HK-2 (cell line): ENCODE results near the gene FSTL3.
A peak's percentile ranks its signal among the peaks of the same experiment; 100 is the strongest.
"Not testable (repeated sequence)": the region's sequence is repeated elsewhere in the genome, so short reads cannot be mapped to it uniquely, and the experiment has no call there.

Experiments
- DNase-seq: peaks from one replicate; pipeline ENCODE4 v3.0.0-alpha.2; 2018; ENCODE audit not compliant: unreplicated experiment

The FSTL3 gene

DNA sequence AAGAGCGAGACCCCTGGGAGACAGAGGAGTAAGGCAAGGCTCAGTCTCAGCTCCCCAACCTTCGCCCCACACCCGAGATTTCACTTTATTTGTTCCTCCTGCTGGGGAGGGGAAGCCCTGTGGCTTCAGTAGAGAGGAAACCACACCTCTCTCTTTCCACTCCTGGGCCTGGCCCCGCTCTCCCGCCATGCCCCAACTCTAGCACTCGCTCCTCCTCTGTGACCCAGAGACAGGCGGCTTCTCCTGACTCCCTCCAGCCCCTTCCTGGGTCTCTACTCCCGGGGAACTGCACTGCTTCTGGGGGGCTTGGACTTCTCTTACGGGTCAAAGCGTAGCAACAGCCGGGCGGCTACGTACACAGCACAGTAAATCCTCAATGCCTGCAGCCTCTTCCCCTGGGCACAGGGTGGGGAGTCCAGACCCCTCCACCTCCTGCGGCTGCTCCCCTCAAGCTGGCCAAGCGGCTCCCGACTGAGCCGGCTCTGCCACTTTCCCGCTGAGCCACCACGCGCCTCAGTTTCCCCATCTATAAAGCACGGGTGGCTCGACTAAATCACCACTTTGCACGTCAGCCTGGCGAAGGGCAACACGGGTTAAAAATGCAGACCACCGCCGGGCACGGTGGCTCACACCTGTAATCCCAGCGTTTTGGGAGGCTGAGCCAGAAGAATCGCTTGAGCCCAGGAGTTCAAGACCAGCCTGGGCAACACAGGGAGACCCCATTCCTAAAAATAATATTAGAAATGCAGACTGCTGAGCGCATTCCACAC lies 14.6 kb upstream of the FSTL3 start:
- no peak for DNase-seq

DNA sequence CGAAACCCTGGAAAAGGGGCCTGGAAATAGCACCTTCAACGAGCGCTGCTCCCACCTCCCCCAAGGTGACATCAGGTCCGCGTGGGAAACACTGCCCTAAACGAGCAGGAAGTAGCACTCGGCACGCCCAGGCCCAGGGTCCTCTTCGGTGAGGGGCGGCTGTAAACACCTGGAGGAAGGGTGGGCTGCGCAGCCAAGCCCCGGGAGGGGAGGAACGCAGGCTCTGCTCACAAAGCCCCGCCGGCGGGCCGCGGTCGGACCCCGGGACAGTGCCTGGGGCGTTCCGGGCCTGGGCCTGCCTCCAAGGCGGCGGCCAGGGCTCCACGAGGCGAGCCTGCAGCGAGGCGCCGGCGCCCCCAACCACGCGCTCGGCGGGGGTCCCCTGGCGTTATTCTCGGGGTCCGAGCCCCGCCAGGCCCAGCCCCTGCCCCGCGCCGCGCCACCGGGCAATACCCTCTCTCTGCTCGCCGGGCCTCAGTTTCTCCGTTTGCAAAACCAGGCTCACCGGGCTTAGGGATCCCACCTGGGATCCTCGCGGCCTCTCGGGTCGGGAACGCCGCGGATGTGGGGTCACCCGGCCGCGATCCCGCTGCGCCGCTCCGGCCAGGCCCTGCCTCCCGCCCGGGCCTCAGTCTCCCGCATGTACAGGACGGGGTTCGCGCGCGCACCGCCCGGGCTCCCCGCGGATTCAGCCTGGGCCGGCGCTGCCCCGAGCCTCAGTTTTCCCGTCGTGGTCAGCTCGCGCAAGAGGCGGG lies 13.8 kb upstream of the FSTL3 start:
- peak; percentile 61 for DNase-seq

DNA sequence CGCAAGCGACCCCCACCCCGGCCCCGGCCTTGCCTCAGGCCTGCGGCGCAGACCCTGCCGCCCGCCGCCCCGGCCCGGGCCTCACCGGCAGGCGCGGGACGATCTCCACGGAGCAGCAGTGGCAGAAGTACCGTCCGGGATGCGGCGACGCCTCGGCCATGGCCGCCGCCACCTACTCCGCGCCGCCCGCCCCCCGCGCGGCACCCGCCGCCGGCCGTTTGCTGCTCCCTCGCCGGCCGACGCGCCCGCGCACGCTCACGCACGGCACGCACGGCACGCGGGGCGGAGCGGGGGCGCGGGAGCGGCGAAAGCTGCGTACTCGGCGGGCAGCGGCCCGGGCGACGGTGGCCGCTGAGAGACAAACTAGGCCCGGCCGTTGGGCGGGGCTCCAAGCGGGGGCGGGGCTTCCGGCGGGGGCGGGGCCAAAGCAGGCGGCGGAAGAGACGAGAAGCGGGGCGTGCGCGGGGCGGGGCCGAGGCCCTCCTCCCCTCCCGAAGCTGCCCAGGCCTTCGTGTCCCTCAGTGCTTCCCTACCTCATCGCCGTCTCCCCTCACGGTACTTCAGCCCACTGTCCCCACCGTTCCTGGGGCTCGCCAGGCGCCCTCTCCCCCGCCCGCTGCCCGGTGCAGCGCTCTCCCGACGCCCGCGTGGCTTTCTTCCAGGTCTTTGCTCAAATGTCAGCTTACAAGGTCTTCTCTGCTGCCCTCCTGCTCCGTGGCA lies 13.1 kb upstream of the FSTL3 start, which contains the start of gene RNF126:
Gene RNF126, minus strand, starts transcription at position 253 of the 720 bp plus-strand sequence. Its CDS starts 93 bp downstream, at position 160.
- DNase-seq, result peak; percentile 97

DNA sequence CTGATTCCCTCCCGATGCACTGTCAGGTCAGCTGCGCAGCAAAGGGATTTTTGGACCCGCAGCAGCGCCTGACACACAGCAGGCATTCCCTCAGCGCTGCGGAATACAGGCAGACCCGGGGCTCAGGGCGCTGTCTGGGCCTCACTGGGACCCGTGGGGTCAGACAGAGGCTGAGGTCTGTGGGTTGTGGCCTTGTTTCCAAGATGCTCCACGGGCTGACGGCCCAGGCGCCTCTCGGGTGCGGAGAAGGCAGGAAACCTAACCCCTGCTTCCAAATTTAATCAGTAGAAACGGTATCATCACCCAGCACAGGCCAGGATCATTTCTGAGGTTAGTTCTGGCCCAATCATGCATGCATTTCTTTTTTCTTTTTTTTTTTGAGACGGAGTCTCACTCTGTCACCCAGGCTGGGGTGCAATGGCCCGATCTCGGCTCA lies 12.5 kb upstream of the FSTL3 start:
- DNase-seq, result no peak

DNA sequence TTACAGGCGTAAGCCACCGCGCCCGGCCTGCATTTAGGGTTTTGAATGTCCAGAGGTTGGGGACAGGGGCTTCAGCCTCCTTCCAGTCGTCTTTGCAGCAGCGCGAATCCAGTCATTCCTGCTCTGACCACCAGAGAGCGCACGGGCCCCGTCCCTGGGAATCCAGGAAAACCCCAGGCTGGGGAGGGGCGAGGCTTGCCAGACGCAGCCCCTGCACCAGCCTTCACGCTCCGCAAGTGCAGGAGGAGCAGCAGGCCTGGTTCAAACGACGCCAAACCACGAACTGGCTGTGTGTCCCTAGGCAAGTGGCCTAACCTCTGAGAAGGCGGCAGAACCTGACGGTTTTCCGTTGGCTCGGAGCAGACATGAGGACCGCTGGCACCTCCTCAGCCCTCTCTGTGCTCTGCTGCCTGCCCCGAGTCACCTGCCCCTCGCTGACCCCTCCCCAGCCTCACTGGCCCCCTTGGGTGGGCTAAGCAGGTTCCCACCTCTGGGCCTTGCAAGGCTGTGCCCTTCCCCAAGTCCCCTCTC lies 11.2 kb upstream of the FSTL3 start:
- peak; percentile 81 for DNase-seq

DNA sequence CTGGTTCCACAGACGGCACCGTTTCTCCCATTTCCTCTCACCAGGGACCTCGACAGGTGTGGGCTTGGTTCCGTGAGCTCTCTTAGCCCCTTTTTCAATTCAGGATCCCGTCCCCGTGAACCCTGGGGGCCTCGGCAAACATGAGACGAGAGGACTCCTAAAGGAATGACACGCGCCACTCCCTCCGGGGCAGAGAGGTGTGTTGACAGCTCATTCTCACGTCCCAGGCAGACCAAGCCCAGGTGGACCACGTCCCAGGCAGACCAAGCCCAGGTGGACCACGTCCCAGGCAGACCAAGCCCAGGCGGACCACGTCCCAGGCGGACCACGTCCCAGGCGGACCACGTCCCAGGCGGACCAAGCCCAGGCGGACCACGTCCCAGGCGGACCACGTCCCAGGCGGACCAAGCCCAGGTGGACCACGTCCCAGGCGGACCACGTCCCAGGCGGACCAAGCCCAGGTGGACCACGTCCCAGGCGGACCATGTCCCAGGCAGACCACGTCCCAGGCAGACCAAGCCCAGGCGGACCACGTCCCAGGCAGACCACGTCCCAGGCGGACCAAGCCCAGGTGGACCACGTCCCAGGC lies 9.1 kb upstream of the FSTL3 start:
- not testable (repeated sequence) for DNase-seq

DNA sequence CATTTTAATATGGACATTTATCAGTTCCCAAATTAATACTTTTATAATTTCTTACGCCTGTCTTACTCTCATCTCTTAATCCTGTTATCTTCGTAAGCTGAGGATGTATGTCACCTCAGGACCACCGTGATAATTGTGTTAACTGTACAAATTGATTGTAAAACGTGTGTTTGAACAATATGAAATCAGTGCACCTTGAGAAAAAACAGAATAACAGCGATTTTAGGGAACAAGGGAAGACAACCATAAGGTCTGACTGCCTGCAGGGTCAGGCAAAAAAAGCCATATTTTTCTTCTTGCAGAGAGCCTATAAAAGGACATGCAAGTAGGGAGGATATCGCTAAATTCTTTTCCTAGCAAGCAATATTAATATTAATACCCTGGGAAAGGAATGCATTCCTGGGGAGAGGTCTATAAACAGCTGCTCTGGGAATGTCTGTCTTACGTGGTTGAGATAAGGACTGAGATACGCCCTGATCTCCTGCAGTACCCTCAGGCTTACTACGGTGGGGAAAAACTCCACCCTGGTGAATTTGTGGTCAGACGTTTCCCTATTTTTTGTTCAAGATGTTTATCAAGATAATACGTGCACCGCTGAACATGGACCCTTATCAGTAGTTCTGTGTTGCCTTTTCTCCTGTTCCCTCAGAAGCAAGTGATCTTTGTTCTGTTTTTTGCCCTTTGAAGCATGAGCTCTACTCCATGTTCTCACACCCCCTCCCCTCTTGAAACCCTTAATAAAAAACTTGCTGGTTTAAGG lies 7.3 kb upstream of the FSTL3 start:
- DNase-seq, result not testable (repeated sequence)

DNA sequence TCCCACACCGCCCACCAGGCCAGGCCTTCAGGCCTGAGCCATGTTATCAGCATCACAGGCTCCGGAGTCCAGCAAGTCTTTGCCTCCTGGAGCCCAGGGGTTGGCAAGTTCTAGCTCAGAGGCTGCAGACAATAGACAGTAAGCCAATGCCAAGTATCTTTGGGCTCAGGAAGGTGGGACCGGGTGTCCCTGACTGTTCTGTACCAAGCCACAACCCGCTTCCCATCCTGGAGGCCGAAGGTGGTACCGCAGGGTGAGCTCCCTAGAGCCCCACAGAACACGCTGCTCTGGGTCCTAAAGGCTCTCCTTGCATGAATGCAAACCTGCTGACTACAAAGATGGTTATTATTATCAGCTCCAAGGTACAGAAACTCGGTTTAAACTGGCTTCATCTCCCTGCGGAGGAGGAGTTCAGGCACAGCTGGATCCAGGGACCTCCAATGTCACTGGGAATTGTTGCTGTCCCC lies 5.5 kb upstream of the FSTL3 start:
- no peak for DNase-seq

DNA sequence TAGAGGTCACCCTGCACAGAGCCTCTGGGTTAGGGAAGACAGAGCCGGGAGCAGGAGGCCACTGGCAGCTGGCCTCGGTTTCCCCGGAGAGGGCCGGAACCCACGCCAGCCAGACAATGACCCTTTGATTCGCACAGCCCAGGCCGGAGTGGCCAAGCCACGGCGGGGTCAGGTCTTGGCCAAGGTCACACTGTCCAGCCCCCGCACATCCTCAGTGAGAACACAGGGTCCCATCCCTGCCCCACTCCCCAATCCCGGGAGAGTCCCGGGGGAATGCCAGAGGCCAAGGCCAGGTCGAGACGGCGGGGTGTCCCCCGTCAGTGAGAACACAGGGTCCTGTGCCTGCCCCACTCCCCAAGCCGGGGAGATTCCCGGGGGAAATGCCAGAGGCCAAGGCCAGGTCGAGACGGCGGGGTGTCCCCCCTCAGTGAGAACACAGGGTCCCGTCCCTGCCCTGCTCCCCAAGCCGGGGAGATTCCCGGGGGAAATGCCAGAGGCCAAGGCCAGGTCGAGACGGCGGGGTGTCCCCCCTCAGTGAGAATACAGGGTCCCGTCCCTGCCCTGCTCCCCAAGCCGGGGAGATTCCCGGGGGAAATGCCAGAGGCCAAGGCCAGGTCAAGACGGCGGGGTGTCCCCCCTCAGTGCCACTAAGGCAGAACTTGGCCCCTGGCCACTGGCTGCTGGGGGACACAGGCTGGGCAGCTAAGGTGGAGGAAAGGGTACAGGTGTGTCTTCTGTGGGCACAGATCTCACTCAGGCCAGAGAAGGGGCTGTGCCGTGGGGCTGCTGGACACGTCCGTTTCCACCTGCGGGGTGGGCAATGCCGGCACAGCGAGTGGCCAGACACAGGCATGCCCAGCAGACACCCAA lies 1.7 kb upstream of the FSTL3 start:
- no peak for DNase-seq

DNA sequence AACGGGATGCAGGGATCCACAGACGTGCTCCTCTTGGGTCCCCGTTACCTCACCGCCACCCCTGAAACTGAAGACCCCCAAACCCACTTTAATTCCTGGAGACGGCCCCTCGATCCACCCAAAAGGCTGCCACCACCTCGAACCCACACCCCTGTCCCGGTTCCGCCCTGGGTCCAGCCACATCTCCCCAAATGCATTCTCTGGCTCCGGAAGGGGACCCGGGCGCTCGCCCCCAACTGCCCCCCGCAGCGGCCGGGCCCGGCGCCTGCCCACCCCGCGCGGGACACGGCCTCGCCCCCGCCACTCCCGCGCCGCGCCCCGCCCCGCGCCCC lies 219 bp upstream of the FSTL3 start:
- DNase-seq, result no peak

DNA sequence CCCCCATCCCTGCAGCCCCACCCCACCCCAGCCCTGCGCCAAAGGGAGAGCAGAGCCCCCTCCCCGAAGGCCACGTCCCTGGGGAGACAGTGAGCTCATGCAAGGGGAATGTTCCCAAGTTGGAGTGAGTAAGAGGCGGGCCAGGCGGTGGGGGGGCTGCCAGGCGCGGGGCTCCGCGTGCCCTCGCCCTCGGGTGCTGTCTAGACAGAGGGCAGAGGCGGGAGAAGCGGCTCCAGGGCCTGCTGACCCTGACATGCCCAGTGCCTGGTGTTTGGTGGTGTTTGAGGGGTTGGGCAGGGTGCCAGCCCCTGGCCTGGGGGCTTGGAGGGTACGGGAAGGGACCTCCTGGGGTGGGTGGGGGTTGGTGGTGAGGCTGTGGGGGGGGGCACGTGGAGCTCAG lies 1.0 kb downstream of the FSTL3 start:
- peak; percentile 94 for DNase-seq

DNA sequence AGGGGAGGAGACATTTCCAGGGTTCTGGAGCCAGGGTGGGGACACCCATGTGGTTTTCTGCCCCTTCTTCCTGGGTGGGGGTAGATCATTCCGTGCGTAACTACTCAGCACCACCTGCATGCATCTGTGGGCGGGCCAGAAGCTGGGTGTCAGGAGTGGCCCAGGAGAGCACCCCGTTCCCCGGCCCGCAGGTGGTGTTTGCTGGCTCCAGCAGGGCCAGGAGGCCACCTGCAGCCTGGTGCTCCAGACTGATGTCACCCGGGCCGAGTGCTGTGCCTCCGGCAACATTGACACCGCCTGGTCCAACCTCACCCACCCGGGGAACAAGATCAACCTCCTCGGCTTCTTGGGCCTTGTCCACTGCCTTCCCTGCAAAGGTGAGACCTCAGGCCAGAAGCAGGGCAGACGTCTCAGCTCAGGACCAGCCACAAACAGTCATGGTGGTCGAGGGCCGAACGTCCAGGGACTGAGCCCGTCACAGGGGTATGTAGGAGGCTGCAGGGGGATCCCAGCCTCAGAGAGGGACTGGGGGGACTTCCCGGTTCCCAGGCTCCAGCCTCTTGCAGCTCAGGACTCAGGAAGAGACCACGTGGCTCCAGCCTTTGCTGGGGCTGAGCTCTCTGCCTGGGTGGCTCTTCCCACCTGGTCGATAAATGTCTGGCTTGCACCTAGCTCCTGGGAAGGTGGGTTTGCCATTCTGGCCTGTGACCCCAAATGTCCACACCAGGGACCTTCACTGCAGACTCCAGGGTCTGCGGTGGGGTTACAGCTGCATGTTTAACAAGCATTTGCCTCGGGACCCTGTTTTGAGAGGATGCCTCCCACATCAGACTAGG lies 1.6 kb downstream of the FSTL3 start:
- DNase-seq, result no peak

DNA sequence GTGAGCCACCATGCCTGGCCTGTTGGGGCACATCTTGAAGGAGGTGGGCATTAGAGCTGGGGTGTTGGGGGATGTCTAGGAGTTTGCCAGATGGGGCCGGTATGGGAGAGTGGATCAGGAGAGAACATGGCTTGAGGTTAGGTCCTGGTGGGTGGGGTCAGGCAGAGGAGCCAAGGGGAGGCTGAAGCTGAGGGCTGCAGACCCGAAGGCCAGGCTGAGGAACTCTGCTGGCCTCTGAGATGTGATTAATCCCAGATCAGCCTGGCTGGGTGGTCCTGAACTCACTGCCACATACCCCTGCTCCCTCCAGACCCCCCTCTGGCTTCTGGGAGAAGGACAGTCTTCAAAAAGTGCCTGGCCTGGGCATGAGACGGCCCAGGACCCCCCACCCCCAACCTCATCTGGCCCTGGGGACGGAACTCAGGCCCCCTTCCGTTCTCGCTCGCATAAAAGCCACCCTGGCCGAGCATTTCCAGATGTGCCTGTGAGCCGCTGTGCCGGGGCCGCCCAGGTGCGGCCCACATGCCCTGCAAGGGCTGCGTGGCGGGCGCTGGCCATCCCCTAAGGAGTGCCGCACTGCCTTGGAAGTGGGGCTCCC lies 2.7 kb downstream of the FSTL3 start:
- no peak for DNase-seq

DNA sequence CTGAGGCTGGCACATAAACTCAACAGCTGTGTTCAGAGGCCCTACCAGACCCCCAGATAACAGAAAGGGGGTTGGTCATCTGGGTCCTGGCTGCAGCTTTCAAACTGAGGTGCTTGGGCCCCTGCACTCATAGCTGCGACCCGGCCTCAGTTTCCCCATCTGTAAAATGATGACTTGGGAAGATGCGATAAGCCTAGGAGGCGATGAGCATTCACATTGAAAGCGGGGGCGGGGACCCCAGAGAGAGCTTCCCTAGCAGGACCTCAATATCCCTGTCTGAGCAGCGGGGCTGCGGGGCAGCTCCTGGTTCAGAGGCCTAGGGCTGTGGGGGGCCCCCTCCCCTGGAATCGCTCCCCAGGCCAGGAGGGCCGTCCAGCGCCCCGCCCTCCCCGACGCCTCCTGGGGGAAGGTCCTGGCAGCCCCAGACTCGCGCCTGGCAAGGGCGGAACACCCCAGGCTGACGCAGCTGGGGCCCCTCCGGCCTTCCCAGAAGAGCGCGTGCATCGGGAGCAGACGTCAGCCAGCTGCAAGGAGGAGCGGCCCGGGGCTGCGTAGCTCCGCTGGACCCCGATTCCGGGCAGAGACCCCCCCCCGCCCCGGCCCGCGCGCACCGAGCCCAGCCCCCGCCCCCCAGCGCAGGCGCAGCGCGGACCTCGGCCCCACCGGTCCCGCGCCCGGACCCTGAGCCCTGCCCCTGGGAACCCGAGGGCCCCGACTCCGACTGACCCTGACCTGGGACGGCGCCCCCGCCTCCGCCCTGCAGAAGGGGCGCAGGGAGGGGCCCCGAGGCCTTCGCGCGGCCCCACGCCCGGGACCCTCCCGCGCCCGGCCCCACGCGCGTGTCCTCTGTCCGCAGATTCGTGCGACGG lies 3.5 kb downstream of the FSTL3 start:
- DNase-seq, result peak; percentile 71

DNA sequence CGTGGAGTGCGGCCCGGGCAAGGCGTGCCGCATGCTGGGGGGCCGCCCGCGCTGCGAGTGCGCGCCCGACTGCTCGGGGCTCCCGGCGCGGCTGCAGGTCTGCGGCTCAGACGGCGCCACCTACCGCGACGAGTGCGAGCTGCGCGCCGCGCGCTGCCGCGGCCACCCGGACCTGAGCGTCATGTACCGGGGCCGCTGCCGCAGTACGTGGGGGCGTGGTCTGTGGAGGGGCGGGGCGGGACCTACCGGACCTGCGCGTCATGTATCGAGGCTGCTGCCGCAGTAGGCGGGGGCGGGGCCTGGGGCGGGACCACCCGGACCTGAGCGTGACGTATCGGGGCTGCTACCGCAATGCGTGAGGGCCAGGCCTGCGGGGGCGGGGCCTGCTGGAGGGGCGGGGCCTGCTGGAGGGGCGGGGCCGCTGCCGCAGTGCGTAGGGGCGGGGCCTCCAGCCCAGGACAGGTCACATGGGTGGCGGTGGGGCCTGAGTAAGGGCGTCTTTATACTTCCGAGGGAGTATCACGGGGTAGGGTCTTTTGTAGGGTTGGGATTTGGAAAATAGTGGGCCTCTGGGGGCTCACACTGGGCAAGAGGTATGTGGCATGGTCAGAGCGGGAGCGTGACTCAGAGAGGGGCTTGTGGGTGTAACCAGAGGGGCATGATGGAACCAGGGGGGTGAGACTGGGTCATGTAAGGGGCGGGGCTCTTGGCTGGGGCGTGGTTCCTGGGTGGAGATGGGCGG lies 4.3 kb downstream of the FSTL3 start:
- DNase-seq, result peak; percentile 100

DNA sequence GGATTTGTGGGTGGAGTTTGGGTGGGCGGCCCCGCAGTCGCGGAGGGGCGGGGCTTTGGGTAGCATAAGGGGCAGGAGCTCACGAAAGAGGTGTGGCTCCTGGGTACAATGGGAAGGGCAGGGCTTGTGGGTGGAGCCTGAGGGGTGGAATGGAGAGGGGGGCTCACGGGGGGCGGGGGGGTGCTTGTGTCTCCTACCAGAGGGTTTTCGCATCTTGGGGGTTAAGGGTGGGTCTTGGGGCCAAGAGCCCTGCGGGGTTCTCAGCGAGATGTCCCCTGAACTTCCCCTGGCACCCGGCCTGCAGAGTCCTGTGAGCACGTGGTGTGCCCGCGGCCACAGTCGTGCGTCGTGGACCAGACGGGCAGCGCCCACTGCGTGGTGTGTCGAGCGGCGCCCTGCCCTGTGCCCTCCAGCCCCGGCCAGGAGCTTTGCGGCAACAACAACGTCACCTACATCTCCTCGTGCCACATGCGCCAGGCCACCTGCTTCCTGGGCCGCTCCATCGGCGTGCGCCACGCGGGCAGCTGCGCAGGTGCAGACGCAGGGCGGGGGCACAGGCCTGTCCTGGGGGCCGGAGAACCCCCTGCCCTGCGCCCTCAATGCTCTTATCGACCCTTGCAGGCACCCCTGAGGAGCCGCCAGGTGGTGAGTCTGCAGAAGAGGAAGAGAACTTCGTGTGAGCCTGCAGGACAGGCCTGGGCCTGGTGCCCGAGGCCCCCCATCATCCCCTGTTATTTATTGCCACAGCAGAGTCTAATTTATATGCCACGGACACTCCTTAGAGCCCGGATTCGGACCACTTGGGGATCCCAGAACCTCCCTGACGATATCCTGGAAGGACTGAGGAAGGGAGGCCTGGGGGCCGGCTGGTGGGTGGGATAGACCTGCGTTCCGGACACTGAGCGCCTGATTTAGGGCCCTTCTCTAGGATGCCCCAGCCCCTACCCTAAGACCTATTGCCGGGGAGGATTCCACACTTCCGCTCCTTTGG lies 5.1 kb downstream of the FSTL3 start:
- DNase-seq, result no peak
